Sciatic nerve (tissue), 2 donors: ENCODE data around the gene UTP15. TPM values are rescaled to one million over a fixed set of nuclear protein-coding genes. Genes with fewer than 3 reads are reported as not detected.

Source experiments
- ATAC-seq: fragments of 200-7000 bp; cut with Tn5 transposase; one replicate; pipeline ENCODE4 v1.9.1; 2020; ENCODE audit warnings: mild to moderate bottlenecking, moderate library complexity
- DNase-seq: peaks from one replicate; pipeline ENCODE4 v3.0.0-alpha.2; 2020; ENCODE audit warnings: low spot score
- intact Hi-C: fragments of 100-400 bp; cut with DNase I; formaldehyde crosslinking; loops from one replicate; pipeline ENCODE4 v1.14.2; 2022
- total RNA-seq: library from RNA; stranded (reverse); fragmentation: NEBNext Ultra II Directional; extraction: Animal tissue kit (Norgen Biotek cat#: 25700); gene quantifications from one replicate; pipeline ENCODE4 v1.2.1, GENCODE V29; 2021
- donor health status: DM: no; HTN: no; CAD: no.
- donor health status: DM: no; HTN: no; CAD: no.

UTP15 gene
- total RNA-seq, 1 donor from 2014 or later: 18.5 TPM

GRCh38 chr5:73615947-73616346, 50.4 kb downstream of the UTP15 start:
- intact Hi-C loops: no loop called here
- no peak for DNase-seq
- no peak for ATAC-seq

GRCh38 chr5:73617510-73618279, 52.2 kb downstream of the UTP15 start:
- ATAC-seq (no peak), DNase-seq (no peak)

GRCh38 chr5:73619606-73620333, 54.2 kb downstream of the UTP15 start:
- ATAC-seq (no peak), DNase-seq (no peak)
- intact Hi-C loops: no loop called here

More at GRCh38 chr5:73617510-73618279, 52.2 kb downstream of the UTP15 start:
- intact Hi-C loops: no loop called here

- no peak for ATAC-seq
Measured at GRCh38 chr5:73620334-73620687, 54.8 kb downstream of the UTP15 start.

GRCh38 chr5:73623060-73623459, 57.5 kb downstream of the UTP15 start:
- ATAC-seq: no peak
- DNase-seq: no peak
- intact Hi-C loops: no loop called here

More at GRCh38 chr5:73620334-73620687, 54.8 kb downstream of the UTP15 start:
- intact Hi-C loops: no loop called here
- DNase-seq: no peak

- ATAC-seq (no peak), DNase-seq (no peak)
- intact Hi-C loops: no loop called here
Measured at GRCh38 chr5:73623901-73624404, 58.4 kb downstream of the UTP15 start.

- intact Hi-C loops: no loop called here
- ATAC-seq (no peak), DNase-seq (no peak)
Measured at GRCh38 chr5:73624888-73625287, 59.3 kb downstream of the UTP15 start.

GRCh38 chr5:73625372-73625943, 59.9 kb downstream of the UTP15 start:
- intact Hi-C loops: no loop called here
- DNase-seq: no peak
- no peak for ATAC-seq

- peak; percentile 79 for DNase-seq
- ATAC-seq: peak; percentile 74
- intact Hi-C loops: no loop called here
Measured at GRCh38 chr5:73625944-73626811, 60.6 kb downstream of the UTP15 start, which contains the start of gene ARHGEF28. TSS of gene ARHGEF28 (plus strand) at chr5:73626196. CDS start at chr5:73684852, 58,656 bp downstream.

GRCh38 chr5:73626814-73627313, 61.3 kb downstream of the UTP15 start:
- DNase-seq: no peak
- intact Hi-C loops: no loop called here
- ATAC-seq: peak; percentile 25

- DNase-seq (no peak), ATAC-seq (no peak)
- intact Hi-C loops: no loop called here
Measured at GRCh38 chr5:73629456-73629855, 63.9 kb downstream of the UTP15 start.

GRCh38 chr5:73630765-73631164, 65.2 kb downstream of the UTP15 start:
- ATAC-seq (no peak), DNase-seq (no peak)
- intact Hi-C loops: no loop called here

GRCh38 chr5:73631500-73631899, 66.0 kb downstream of the UTP15 start:
- DNase-seq (no peak), ATAC-seq (no peak)
- intact Hi-C loops: no loop called here

Other genes with a start within 250 kb of the UTP15 start
- 99.3 TPM for gene FOXD1, start 117.0 kb upstream of the UTP15 start, total RNA-seq
- 508 TPM for gene BTF3, start 67.3 kb upstream of the UTP15 start, total RNA-seq
- gene ANKRA2, start 104 bp upstream of the UTP15 start, total RNA-seq: 28.0 TPM
- 51.8 TPM for gene ARHGEF28, start 60.5 kb downstream of the UTP15 start, total RNA-seq